ENCODE results near the gene ALG2. TPM values are rescaled to one million over a fixed set of nuclear protein-coding genes. Genes with fewer than 3 reads are reported as not detected.
A peak's percentile ranks its signal among the peaks of the same experiment; 100 is the strongest.

The ALG2 gene
- total and polyA plus RNA-seq, 2 of the 13 experiments (the other 11 are each of a cell fraction or from before 2014, with no cell fraction given) = 46.2 to 49.0 TPM

DNA sequence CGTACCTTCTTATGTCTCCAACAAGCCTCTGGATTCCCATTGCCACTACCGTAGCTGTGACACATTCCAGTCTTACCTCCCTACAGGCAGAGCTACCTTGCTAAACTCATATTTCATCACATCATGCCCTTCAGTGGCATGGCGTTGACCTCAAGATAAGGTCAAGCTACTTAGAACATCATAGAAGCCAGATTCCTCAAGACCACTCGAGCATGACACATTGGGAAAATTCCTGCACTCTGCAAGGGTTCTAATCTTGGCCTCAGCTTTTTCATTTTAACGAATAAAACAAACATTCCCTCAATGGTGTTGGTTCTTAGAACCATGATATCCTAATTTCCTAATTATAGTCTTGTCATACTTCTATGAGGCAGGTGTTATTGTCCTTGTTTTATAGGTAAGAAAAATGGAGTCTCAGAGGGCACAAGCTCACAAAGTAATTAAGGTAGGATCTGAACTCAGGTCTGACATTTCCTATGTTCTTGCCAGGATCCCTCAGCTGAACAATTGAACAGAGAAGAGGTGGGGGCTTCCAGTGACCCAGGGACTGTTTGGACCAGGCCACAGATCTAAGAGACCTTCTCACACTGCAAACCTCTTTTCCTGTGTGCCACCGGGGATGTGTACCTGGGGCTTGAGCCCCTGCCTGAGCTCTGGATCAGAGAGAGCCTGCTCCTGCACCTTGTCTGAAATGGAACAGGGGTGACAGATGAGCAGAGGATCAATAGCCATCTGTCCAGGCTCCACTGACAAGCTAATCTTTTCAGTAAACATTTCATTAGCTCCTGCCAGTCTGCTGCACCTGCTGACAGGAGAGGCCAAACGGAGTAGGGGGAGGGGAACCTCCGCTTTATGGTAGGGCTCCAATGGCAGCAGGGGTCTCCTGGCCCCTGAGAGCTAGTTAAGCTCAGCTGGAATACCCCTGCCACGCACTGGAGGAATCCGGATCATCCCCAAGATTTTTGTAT is 49.3 kb downstream of the ALG2 start (continued):
- peak; percentile 93 for TF ChIP-seq TBX2 (CRISPR knock-in tag; IDR thresholded peaks at IDR 0.05; ENCODE audit: borderline replicate concordance)
- TF ChIP-seq, protein P1, sequence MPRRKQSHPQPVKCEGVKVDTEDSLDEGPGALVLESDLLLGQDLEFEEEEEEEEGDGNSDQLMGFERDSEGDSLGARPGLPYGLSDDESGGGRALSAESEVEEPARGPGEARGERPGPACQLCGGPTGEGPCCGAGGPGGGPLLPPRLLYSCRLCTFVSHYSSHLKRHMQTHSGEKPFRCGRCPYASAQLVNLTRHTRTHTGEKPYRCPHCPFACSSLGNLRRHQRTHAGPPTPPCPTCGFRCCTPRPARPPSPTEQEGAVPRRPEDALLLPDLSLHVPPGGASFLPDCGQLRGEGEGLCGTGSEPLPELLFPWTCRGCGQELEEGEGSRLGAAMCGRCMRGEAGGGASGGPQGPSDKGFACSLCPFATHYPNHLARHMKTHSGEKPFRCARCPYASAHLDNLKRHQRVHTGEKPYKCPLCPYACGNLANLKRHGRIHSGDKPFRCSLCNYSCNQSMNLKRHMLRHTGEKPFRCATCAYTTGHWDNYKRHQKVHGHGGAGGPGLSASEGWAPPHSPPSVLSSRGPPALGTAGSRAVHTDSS (CRISPR knock-in tag; conservative IDR thresholded peaks at IDR 0.05) = no peak
- no peak for TF ChIP-seq PLRG1 (conservative IDR thresholded peaks at IDR 0.05)
- peak; percentile 84 for TF ChIP-seq ZNF644 (CRISPR knock-in tag; IDR thresholded peaks at IDR 0.05; ENCODE audit: low read depth)
- TF ChIP-seq ZNF652 (CRISPR knock-in tag; IDR thresholded peaks at IDR 0.05; ENCODE audit: borderline replicate concordance, low read depth) = no peak
- no peak for TF ChIP-seq ZIK1 (CRISPR knock-in tag; IDR thresholded peaks at IDR 0.05; ENCODE audit: borderline replicate concordance, low read depth)
- peak; percentile 34 for TF ChIP-seq CBX1 (IDR thresholded peaks at IDR 0.05; ENCODE audit: low read depth)
- TF ChIP-seq HOXA5 (CRISPR knock-in tag; IDR thresholded peaks at IDR 0.05) = peak; percentile 75; the same call in 1 of the 2 replicates
- no peak for TF ChIP-seq HNRNPH1 (optimal IDR thresholded peaks at IDR 0.05; ENCODE audit: low read depth, low read length)
- TF ChIP-seq ZNF878 (CRISPR knock-in tag; IDR thresholded peaks at IDR 0.05) = no peak
- TF ChIP-seq SMARCC2 (IDR thresholded peaks at IDR 0.05) = no peak
- 0 out of 2 replicates have a peak, but pooled peaks have one; percentile 34 for TF ChIP-seq KMT2B (CRISPR knock-in tag; IDR thresholded peaks at IDR 0.05)
- TF ChIP-seq, protein P2, sequence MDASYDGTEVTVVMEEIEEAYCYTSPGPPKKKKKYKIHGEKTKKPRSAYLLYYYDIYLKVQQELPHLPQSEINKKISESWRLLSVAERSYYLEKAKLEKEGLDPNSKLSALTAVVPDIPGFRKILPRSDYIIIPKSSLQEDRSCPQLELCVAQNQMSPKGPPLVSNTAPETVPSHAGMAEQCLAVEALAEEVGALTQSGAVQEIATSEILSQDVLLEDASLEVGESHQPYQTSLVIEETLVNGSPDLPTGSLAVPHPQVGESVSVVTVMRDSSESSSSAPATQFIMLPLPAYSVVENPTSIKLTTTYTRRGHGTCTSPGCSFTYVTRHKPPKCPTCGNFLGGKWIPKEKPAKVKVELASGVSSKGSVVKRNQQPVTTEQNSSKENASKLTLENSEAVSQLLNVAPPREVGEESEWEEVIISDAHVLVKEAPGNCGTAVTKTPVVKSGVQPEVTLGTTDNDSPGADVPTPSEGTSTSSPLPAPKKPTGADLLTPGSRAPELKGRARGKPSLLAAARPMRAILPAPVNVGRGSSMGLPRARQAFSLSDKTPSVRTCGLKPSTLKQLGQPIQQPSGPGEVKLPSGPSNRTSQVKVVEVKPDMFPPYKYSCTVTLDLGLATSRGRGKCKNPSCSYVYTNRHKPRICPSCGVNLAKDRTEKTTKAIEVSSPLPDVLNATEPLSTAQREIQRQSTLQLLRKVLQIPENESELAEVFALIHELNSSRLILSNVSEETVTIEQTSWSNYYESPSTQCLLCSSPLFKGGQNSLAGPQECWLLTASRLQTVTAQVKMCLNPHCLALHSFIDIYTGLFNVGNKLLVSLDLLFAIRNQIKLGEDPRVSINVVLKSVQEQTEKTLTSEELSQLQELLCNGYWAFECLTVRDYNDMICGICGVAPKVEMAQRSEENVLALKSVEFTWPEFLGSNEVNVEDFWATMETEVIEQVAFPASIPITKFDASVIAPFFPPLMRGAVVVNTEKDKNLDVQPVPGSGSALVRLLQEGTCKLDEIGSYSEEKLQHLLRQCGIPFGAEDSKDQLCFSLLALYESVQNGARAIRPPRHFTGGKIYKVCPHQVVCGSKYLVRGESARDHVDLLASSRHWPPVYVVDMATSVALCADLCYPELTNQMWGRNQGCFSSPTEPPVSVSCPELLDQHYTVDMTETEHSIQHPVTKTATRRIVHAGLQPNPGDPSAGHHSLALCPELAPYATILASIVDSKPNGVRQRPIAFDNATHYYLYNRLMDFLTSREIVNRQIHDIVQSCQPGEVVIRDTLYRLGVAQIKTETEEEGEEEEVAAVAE (CRISPR knock-in tag; IDR thresholded peaks at IDR 0.05; ENCODE audit: borderline replicate concordance) = no peak
- peak; percentile 97 for TF ChIP-seq HOXD1 (CRISPR knock-in tag; IDR thresholded peaks at IDR 0.05)
- no peak for TF ChIP-seq SNRNP70 (IDR thresholded peaks at IDR 0.05; ENCODE audit: low read depth, low read length)
- TF ChIP-seq, protein P3, sequence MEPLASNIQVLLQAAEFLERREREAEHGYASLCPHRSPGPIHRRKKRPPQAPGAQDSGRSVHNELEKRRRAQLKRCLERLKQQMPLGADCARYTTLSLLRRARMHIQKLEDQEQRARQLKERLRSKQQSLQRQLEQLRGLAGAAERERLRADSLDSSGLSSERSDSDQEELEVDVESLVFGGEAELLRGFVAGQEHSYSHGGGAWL (CRISPR knock-in tag; IDR thresholded peaks at IDR 0.05) = no peak
- no peak for TF ChIP-seq ZNF207 (IDR thresholded peaks at IDR 0.05; ENCODE audit: borderline replicate concordance)
- no peak for TF ChIP-seq NCOA5 (CRISPR knock-in tag; IDR thresholded peaks at IDR 0.05)
- no peak for TF ChIP-seq ZBTB25 (CRISPR knock-in tag; IDR thresholded peaks at IDR 0.05)
- no peak for TF ChIP-seq CHCHD3 (CRISPR knock-in tag; IDR thresholded peaks at IDR 0.05)
- TF ChIP-seq GLI4 (CRISPR knock-in tag; IDR thresholded peaks at IDR 0.05; ENCODE audit: borderline replicate concordance) = no peak

Measured in HepG2 (cell line).